Measurements from ENCODE around the gene PIM3. TPM values are rescaled to one million over a fixed set of nuclear protein-coding genes. Genes with fewer than 3 reads are reported as not detected.

PIM3 gene
- total and polyA plus RNA-seq, 2 of the 8 experiments (the other 6 are each of a cell fraction or from before 2014, with no cell fraction given), result 22.6 to 30.0 TPM

DNA sequence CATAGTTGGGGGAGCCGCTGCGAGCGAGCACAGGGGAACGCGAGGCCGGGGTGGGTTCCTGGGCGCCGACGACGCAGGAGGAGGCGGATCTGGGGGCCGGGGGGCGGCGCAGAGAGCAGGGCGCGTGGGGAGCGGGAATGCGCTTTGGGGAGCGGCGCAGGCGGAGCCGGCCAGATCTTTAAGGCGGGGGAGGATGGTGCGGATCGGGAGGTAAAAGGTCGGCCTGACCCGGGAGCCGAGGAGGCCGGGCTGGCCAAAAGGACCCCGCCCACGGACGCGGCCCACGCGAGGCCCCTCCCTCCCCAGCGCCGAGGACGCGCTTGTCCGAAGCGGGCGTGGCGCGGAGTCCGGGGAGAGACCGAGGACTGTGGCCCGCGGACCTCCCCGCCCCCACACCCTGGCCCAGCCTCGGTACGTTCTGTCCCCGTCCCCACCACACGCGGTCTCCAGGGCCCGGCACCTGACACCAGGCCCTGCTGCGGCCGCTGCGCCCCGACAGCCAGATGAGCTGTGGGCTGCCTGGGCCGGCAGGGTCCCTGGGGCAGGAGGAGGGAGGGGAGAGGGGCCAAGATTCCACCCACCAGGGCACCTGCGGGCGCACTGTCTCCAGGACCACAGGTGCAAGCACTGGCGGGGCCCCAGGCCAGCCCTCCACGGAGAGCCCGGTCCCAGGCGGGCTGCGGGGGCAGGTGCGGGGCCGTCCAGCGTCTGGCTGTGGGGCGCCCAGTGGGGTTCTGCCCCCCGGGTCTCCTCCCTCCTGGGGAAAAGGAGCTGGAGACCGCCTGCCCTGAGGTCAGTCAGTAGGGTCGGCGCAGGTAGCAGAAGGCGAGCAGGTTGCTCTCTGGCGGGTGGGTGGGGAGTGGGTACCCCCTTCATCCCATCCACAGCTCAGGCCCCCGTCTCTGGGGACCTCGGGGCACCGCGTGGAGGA, 10.9 kb downstream of the PIM3 start:
- no peak overlapping the region for H3K27ac ChIP-seq (ENCODE audit: low read depth, low read length)
- no peak overlapping the region for H3K14ac ChIP-seq (ENCODE audit: insufficient read length)
- WGBS, 2 experiments (ENCODE audit: extremely low coverage in 1 of 2, insufficient coverage in 1 of 2, insufficient read length in 1 of 2, insufficient replicate concordance in 2 of 2, low coverage in 1 of 2, low lambda C conversion rate in 2 of 2, missing lambda C conversion rate in 1 of 2), result 9% methylated on average over 14 of the region's 81 CpGs; no CpG with 5 or more reads in 1 of the 2 experiments
- H2AFZ ChIP-seq (ENCODE audit: low read length), result no peak overlapping the region
- no peak overlapping the region for H2BK120ac ChIP-seq (replicated peaks; ENCODE audit: low read depth, low read length)
- FAIRE-seq, result no peak
- peak overlapping the region; percentile 30 to 60 (median 44) for H3K4me3 ChIP-seq (ENCODE audit: extremely low read depth in 1 of 4, insufficient read depth in 2 of 4, low read depth in 3 of 4, low read length in 4 of 4)
- H4K20me1 ChIP-seq (replicated peaks in 1 of 2; ENCODE audit: control insufficient read depth in 1 of 2, insufficient read depth in 2 of 2, low read length in 2 of 2), result peaks cover 0 to 15% of the 10 kb centered on the region in 2 experiments
- H4K91ac ChIP-seq (replicated peaks; ENCODE audit: insufficient read length, low read length), result no peak overlapping the region
- H3K23me2 ChIP-seq (ENCODE audit: low read depth, low read length), result peaks cover 24% of the 10 kb centered on the region
- peak overlapping the region; percentile 72; the same call in 1 of the 2 replicates for H2BK15ac ChIP-seq (ENCODE audit: low read length)
- no peaks in the 10 kb centered on the region for H3K79me2 ChIP-seq (ENCODE audit: control insufficient read depth in 1 of 2, insufficient read depth in 2 of 2, low read length in 2 of 2)
- no peak overlapping the region for H3K23ac ChIP-seq (ENCODE audit: insufficient read length)
- peak overlapping the region; percentile 89 for H4K8ac ChIP-seq (ENCODE audit: extremely low read depth, insufficient read depth, low read length)
- no peak overlapping the region for H2BK20ac ChIP-seq (ENCODE audit: low read length)
- H3K4me1 ChIP-seq (replicated peaks in 1 of 4; ENCODE audit: control insufficient read depth in 3 of 4, insufficient read depth in 4 of 4, low read length in 3 of 4), result peaks cover 0 to 18% (median 7%) of the 10 kb centered on the region in 4 experiments; a peak in 6 of 7 replicates
- H3K18ac ChIP-seq (ENCODE audit: extremely low read depth, low read length), result peak overlapping the region; percentile 71; the same call in 1 of the 2 replicates
- no peaks in the 10 kb centered on the region; a peak in 1 of 8 replicates for H3K36me3 ChIP-seq (ENCODE audit: control insufficient read depth in 2 of 4, insufficient read depth in 4 of 4, low read length in 3 of 4)
- ChIA-PET POLR2A (ENCODE audit: partially characterized antibody) (interaction anchor here (0.6 to 1.5 kb wide), 7 partner anchors 8 to 37 kb away, joined by 3 to 6 read pairs (median 4); partner anchors contain the start of gene PIM3), CTCF (ENCODE audit: partially characterized antibody) (interaction anchor here (0.8 to 1.1 kb wide), 4 partner anchors 9 to 59 kb away, joined by 3 to 7 read pairs (median 4); no protein-coding TSS in a partner anchor)
- H4K5ac ChIP-seq (ENCODE audit: insufficient read length, low read depth, low read length), result no peak overlapping the region
- H3K4me2 ChIP-seq (ENCODE audit: insufficient read depth in 1 of 2, low read depth in 2 of 2, low read length in 2 of 2), result peak overlapping the region; percentile 46 to 71
- no peak overlapping the region for H3K4ac ChIP-seq (replicated peaks; ENCODE audit: insufficient read length, low read depth, low read length)
- H3K27me3 ChIP-seq (replicated peaks in 1 of 4; ENCODE audit: control insufficient read depth in 3 of 4, extremely low read depth in 1 of 4, insufficient read depth in 3 of 4, low read length in 3 of 4), result peaks cover 6 to 33% (median 24%) of the 10 kb centered on the region in 4 experiments
- H3K79me1 ChIP-seq (ENCODE audit: low read depth, low read length), result peaks cover 6% of the 10 kb centered on the region
- H3K9me3 ChIP-seq (ENCODE audit: insufficient read depth in 2 of 2, low read depth in 1 of 2, low read length in 1 of 2), result no peaks in the 10 kb centered on the region
- H2AK5ac ChIP-seq (ENCODE audit: low read depth, low read length), result no peak overlapping the region
- H2BK12ac ChIP-seq (ENCODE audit: low read depth, low read length), result no peak overlapping the region
- H3K56ac ChIP-seq (replicated peaks; ENCODE audit: insufficient read length, low read depth, low read length), result no peak overlapping the region
- DNase-seq (ENCODE audit: low read depth in 1 of 2, low spot score in 2 of 2), result peak in 1 of 2 experiments; percentile 62
- H3K9ac ChIP-seq (replicated peaks in 1 of 4; ENCODE audit: extremely low read depth in 1 of 4, low read depth in 3 of 4, low read length in 3 of 4), result peak overlapping the region in 1 of 4 experiments; percentile 35; a peak in 3 of 7 replicates
- no peak overlapping the region; the same call in 1 of the 2 replicates for H2BK5ac ChIP-seq (ENCODE audit: low read depth, low read length)
- TF ChIP-seq RAD21 (IDR thresholded peaks at IDR 0.05 in 1 of 2, conservative IDR thresholded peaks at IDR 0.05 in 1 of 2; ENCODE audit: low read depth in 2 of 2, low read length in 2 of 2) (no peak), HDAC2 (IDR thresholded peaks at IDR 0.05; ENCODE audit: borderline replicate concordance in 1 of 2, low read depth in 2 of 2, low read length in 2 of 2) (peak in 1 of 2 experiments; percentile 57; a peak in 1 of 4 replicates), KDM5A (IDR thresholded peaks at IDR 0.05; ENCODE audit: low read length) (no peak), ASH2L (IDR thresholded peaks at IDR 0.05; ENCODE audit: low read length) (no peak), POLR2AphosphoS5 (IDR thresholded peaks at IDR 0.05; ENCODE audit: low read depth, low read length) (no peak), CBX8 (IDR thresholded peaks at IDR 0.05; ENCODE audit: borderline replicate concordance, low read depth, low read length) (no peak), NANOG (IDR thresholded peaks at IDR 0.05; ENCODE audit: insufficient read depth, low read depth, low read length, poor library complexity, severe bottlenecking) (no peak)
- TF ChIP-seq, protein P1, sequence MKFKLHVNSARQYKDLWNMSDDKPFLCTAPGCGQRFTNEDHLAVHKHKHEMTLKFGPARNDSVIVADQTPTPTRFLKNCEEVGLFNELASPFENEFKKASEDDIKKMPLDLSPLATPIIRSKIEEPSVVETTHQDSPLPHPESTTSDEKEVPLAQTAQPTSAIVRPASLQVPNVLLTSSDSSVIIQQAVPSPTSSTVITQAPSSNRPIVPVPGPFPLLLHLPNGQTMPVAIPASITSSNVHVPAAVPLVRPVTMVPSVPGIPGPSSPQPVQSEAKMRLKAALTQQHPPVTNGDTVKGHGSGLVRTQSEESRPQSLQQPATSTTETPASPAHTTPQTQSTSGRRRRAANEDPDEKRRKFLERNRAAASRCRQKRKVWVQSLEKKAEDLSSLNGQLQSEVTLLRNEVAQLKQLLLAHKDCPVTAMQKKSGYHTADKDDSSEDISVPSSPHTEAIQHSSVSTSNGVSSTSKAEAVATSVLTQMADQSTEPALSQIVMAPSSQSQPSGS (IDR thresholded peaks at IDR 0.05; ENCODE audit: low read length), result no peak

All from H1 (cell line).